ENCODE results near the gene STK4.

The STK4 gene

GRCh38 chr20:45087814-45088213 is 121.5 kb downstream of the STK4 start:
- DNase-seq (ENCODE audit: low read depth) = no peak

- DNase-seq (ENCODE audit: low read depth) = no peak
These were observed 121.9 kb downstream of the STK4 start for GRCh38 chr20:45088247-45088646.

GRCh38 chr20:45090481-45090880 is 124.2 kb downstream of the STK4 start:
- DNase-seq (ENCODE audit: low read depth) = no peak

GRCh38 chr20:45091366-45091765 is 125.1 kb downstream of the STK4 start:
- no peak for DNase-seq (ENCODE audit: low read depth)

GRCh38 chr20:45092898-45093297 is 126.6 kb downstream of the STK4 start:
- no peak for DNase-seq (ENCODE audit: low read depth)

- no peak for DNase-seq (ENCODE audit: low read depth)
These were observed 127.9 kb downstream of the STK4 start for GRCh38 chr20:45094201-45094600.

GRCh38 chr20:45094864-45095574 is 128.7 kb downstream of the STK4 start:
- DNase-seq (ENCODE audit: low read depth) = no peak

- peak; percentile 23 for DNase-seq (ENCODE audit: low read depth)
These were observed 129.5 kb downstream of the STK4 start for GRCh38 chr20:45095805-45096238.

GRCh38 chr20:45096781-45097180 is 130.5 kb downstream of the STK4 start:
- DNase-seq (ENCODE audit: low read depth) = no peak

GRCh38 chr20:45097485-45098102 is 131.3 kb downstream of the STK4 start:
- DNase-seq (ENCODE audit: low read depth) = no peak

GRCh38 chr20:45098103-45098773 is 131.9 kb downstream of the STK4 start:
- no peak for DNase-seq (ENCODE audit: low read depth)

GRCh38 chr20:45100563-45101245 is 134.4 kb downstream of the STK4 start, which contains the start of gene KCNS1:
Gene KCNS1 (minus strand): TSS chr20:45101127. CDS start chr20:45099236, 1,891 bp downstream.
- DNase-seq (ENCODE audit: low read depth) = no peak

- no peak for DNase-seq (ENCODE audit: low read depth)
These were observed 135.1 kb downstream of the STK4 start for GRCh38 chr20:45101333-45101850.

- DNase-seq (ENCODE audit: low read depth) = no peak
These were observed 136.8 kb downstream of the STK4 start for GRCh38 chr20:45103072-45103471.

GRCh38 chr20:45104786-45105185 is 138.5 kb downstream of the STK4 start:
- DNase-seq (ENCODE audit: low read depth) = no peak

- no peak for DNase-seq (ENCODE audit: low read depth)
These were observed 139.0 kb downstream of the STK4 start for GRCh38 chr20:45105317-45105716.

- DNase-seq (ENCODE audit: low read depth) = no peak
These were observed 143.3 kb downstream of the STK4 start for GRCh38 chr20:45109634-45110033.

- DNase-seq (ENCODE audit: low read depth) = no peak
These were observed 144.0 kb downstream of the STK4 start for GRCh38 chr20:45110301-45110700.

- no peak for DNase-seq (ENCODE audit: low read depth)
These were observed 145.0 kb downstream of the STK4 start for GRCh38 chr20:45111285-45111684.

GRCh38 chr20:45111799-45112471 is 145.6 kb downstream of the STK4 start:
- no peak for DNase-seq (ENCODE audit: low read depth)

GRCh38 chr20:45112754-45113153 is 146.4 kb downstream of the STK4 start:
- DNase-seq (ENCODE audit: low read depth) = no peak

- no peak for DNase-seq (ENCODE audit: low read depth)
These were observed 147.6 kb downstream of the STK4 start for GRCh38 chr20:45113865-45114264.

Data from activated T-helper 9 cell treated with anti-CD3 and anti-CD28 coated beads, Interleukin-2, amount 50 U/mL, for 16 hours (primary cell).